Activated naive CD4-positive, alpha-beta T cell treated with anti-CD3 and anti-CD28 coated beads for 36 hours (primary cell): ENCODE data around the gene DDX39B. TPM values are rescaled to one million over a fixed set of nuclear protein-coding genes. Genes with fewer than 3 reads are reported as not detected.
"Not testable (repeated sequence)": the region's sequence is repeated elsewhere in the genome, so short reads cannot be mapped to it uniquely, and the experiment has no call there.

ENCODE experiments used
- CTCF ChIA-PET: fragments of 350-600 bp; sonication (Branson Sonifier 250); formaldehyde crosslinking; loops from one replicate; lab custom pipeline; 2021; ENCODE audit warnings: antibody characterized with exemption; lab: Charles Lee
- DNase-seq: peaks from one replicate; pipeline ENCODE4 v3.0.0-alpha.2; 2020
- H3K27ac Mint-ChIP-seq: one replicate; pipeline ENCODE4 v1.8.0; 2021; ENCODE audit warnings: mild to moderate bottlenecking, mixed read lengths
- H3K27me3 Mint-ChIP-seq: one replicate; pipeline ENCODE4 v1.8.0; 2021; ENCODE audit warnings: low read depth, mixed read lengths
- H3K36me3 Mint-ChIP-seq: one replicate; pipeline ENCODE4 v1.8.0; 2021; ENCODE audit warnings: low read depth, mixed read lengths
- H3K4me1 Mint-ChIP-seq: one replicate; pipeline ENCODE4 v1.8.0; 2021; ENCODE audit warnings: low read depth, mixed read lengths
- H3K4me3 Mint-ChIP-seq: one replicate; pipeline ENCODE4 v1.8.0; 2021; ENCODE audit warnings: mild to moderate bottlenecking, moderate library complexity, mixed read lengths
- H3K9me3 Mint-ChIP-seq: one replicate; pipeline ENCODE4 v1.8.0; 2021; ENCODE audit warnings: mixed read lengths
- intact Hi-C: fragments of 100-400 bp; cut with micrococcal nuclease; formaldehyde crosslinking; loops from one replicate; pipeline ENCODE4 v1.15.1; 2023
- total RNA-seq, 2 experiments: library from RNA; stranded (reverse); gene quantifications; one replicate each; pipeline ENCODE4 v1.2.3, GENCODE V29; 2021

DDX39B gene
- 100 to 1,000 TPM; 600 to 624 TPM for total RNA-seq

DNA sequence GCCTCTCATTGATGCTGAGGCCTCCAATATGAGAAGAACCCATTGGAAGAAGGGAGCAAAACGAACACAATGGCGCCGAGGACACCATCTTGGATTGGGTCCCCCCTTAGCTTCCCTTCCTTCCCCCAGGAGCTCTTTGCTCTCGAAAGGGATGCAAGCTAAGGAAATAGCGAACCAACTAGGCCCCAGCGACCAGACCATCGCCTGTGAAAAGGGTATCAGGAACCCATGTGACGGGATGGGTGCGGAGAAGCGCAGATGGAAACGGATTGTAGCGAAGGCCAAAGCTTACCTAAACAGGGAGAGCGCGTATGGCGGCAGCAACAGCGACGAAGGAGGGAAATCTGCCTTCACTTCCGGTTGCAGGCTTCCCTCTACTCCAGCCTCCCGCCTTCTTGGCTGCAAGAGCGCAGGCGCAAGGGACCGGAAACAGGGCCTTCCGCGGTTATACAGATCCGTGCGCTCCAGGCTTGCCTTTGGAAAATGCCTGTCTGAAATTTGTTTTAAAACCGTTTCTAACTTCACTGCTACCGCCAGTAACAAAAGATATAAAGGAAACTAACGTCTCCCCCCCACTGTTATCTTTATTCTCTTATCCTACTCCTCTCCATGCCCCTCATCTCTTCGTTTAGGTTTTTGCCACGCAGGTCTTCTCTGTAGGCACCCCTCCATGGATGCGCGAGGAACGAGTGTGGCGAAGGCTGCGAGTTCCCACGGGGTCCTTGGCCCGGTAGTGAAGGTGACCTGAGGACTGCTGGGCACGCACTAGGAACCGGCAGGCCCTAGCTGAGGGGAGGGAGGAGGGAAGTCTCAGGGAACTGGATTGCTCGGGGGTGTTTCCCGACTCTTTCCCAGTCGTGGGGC, at the start of gene DDX39B:
Gene DDX39B (minus strand): TSS at position 346 of the 864 bp plus-strand sequence. CDS start 1,471 bp downstream, outside the sequence.
- peak within 1 kb of the TSS; percentile 93 for H3K4me3 Mint-ChIP-seq
- H3K27me3 Mint-ChIP-seq, result no peaks in the 10 kb centered on the region
- peaks cover 40% of the 10 kb centered on the region for H3K4me1 Mint-ChIP-seq
- DNase-seq, result peak; percentile 95
- H3K9me3 Mint-ChIP-seq, result no peaks in the 10 kb centered on the region
- intact Hi-C loops, result loop anchor here (1.0 to 10.0 kb wide), 7 partner anchors 45 to 925 kb away; partner anchors contain the start of genes BAG6, GPSM3, MRPS18B and PBX2
- H3K36me3 Mint-ChIP-seq, result peaks cover 38% of the 10 kb centered on the region
- CTCF ChIA-PET, result interaction anchor here (0.6 to 22.5 kb wide), 11 partner anchors 9 to 843 kb away, joined by 3 to 604 read pairs (median 3); partner anchors contain the start of genes LST1, LTB, NCR3 and TNF
- H3K27ac Mint-ChIP-seq, result peak within 1 kb of the TSS; percentile 99

DNA sequence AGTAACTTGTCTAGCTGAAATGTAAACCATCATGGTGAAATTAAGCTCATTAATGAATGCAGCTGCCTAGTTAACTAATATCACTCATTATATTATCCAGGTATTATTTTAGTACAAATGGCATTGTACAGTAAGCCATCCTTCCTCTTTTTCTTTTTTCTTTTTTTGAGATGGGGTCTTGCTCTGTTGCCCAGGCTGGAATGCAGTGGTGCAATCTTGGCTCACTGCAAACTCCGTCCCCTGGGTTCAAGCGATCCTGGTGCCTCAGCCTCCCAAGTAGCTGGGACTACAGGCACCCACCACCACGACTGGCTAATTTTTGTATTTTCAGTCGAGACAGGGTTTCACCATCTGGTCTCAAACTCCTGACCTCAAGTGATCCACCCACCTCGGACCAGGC, 48.9 kb upstream of the DDX39B start:
- intact Hi-C loops, H3K4me3 Mint-ChIP-seq, H3K36me3 Mint-ChIP-seq, DNase-seq, H3K27ac Mint-ChIP-seq, H3K27me3 Mint-ChIP-seq, H3K9me3 Mint-ChIP-seq: not testable (repeated sequence)
- peaks cover 60% of the 10 kb centered on the region for H3K4me1 Mint-ChIP-seq
- CTCF ChIA-PET, result interaction anchor here (0.8 to 19.5 kb wide), 4 partner anchors 5 to 40 kb away, joined by 3 to 618 read pairs (median 530); partner anchors contain the start of genes ATP6V1G2, DDX39B, LST1 and LTA

DNA sequence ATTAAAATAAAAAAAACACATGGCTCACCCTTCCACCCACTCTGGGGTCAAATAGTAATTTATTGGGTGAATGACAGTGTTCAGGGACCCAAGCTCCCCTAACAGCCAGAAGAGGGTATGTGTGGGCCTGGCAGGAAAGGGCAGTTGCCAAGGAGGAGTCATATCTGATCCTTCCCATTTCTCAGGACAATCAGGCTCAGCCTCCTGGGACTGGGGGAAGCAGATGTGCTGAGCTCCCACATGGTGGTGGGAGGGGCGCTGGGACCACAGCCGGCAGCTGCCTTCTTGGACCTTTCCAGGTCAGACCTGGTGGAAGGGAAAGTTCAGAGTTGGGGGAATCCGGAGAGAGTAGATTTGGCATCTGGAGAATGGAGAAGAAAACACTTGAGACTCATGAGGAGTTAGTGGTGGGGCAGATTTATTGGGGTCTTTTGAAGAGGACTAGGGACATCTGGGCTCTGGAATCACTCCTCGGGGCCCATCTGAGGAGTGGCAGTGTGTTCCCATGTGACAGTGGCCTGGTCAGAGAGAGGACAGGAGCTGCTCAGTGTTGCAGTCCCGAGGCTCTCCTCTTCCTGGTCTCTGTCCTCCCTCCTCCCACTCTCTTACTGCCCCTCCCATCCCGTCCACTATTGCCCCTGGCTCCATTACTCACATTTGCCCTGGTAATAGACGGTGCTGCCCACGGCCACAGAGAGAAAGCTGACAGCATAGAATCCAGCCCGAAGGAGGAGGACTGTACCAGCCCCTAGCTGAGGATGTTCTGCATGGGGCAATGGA, 47.3 kb upstream of the DDX39B start:
- CTCF ChIA-PET, result interaction anchor here (0.6 to 19.5 kb wide), 5 partner anchors 7 to 147 kb away, joined by 4 to 618 read pairs (median 78); partner anchors contain the start of genes ATP6V1G2, DDX39B, NCR3 and NFKBIL1
- Mint-ChIP-seq H3K27ac (peak overlapping the region; percentile 39), H3K27me3 (no peaks in the 10 kb centered on the region), H3K36me3 (peaks cover 2% of the 10 kb centered on the region), H3K4me1 (peaks cover 65% of the 10 kb centered on the region), H3K4me3 (no peak overlapping the region), H3K9me3 (no peaks in the 10 kb centered on the region)
- intact Hi-C loops, result loop anchor here (5.0 kb wide), 1 partner anchor 387 kb away; no protein-coding TSS in a partner anchor
- DNase-seq, result no peak

DNA sequence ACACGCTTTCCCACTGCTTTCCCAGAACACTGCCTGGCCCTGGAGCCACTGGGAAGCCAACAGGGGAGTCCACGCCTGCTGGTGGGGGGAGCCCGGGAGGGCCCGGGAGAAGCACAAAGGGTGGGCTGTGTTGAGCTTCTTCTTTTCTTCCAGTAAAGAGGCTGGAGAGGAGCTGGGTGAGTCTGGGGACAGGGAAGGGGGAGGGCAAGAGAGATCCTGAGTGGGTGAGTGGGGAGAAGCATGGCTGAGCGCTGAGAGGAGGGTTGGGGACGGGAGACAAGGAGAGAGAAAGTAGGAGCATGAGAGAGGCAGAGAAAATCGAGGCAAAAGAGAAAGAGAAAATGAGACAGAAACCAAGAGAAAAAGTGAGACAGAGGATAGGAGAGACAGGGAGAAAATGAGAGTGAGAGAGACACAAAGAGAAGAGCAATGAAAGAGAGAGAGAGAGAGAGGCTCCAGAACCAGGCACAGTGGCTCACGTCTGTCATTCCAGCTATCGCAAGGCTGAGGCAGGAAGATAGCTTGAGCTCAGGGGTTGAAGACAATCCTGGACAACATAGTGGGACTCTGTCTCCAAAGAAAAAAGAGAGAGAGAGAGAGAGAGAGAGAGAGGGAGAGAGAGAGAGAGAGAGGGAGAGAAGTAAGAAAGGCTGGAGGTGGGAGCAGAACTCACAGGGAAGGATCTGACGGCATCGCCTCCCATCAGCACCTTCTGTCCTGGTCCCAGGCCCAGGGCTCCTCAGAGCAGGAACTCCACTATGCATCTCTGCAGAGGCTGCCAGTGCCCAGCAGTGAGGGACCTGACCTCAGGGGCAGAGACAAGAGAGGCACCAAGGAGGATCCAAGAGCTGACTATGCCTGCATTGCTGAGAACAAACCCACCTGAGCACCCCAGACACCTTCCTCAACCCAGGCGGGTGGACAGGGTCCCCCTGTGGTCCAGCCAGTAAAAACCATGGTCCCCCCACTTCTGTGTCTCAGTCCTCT, 46.3 kb upstream of the DDX39B start:
- DNase-seq, result no peak

DNA sequence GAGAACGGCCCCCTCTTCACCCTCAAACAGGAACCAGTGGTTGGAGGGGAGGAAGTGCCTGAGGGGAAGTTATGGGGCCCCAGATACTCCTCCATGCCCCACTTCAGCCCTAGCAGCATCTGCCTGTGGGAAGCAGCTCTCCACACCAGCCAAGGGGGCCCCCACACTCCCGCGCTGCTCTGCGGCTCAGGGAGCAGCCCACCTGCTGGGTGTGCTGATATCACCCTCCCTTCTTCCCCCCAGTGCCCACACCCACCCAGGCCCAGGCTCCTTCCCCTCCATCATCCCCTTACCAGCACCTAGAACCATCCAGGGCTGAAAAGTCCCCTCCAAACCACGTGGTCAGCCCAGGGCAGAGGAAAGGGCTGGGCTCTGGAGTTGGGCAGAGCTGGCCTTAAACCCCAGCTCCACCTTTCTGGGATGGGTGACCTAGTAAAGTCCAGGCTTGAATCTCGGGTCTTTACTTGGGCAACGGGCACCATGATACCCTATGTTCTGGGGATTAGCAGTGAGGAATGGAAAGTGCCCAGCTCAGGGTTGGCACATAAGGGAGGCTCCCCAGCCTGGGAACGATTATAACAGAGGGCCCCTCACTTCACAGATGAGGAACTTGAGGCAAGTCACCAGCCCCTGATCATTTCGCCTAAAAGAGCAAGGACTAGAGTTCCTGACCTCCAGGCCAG, 44.9 kb upstream of the DDX39B start:
- peak overlapping the region; percentile 91 for H3K27ac Mint-ChIP-seq
- no peaks in the 10 kb centered on the region for H3K9me3 Mint-ChIP-seq
- peaks cover 6% of the 10 kb centered on the region for H3K36me3 Mint-ChIP-seq
- CTCF ChIA-PET, result interaction anchor here (2.2 to 19.5 kb wide), 6 partner anchors 9 to 94 kb away, joined by 6 to 618 read pairs (median 46); partner anchors contain the start of genes ATP6V1G2, DDX39B, NCR3 and NFKBIL1
- intact Hi-C loops, result loop anchor here (5.0 kb wide), 1 partner anchor 384 kb away; no protein-coding TSS in a partner anchor
- no peaks in the 10 kb centered on the region for H3K27me3 Mint-ChIP-seq
- peak; percentile 41 for DNase-seq
- H3K4me1 Mint-ChIP-seq, result peaks cover 57% of the 10 kb centered on the region
- H3K4me3 Mint-ChIP-seq, result peak overlapping the region; percentile 81

More for the DNA sequence above, 46.3 kb upstream of the DDX39B start:
- H3K27ac Mint-ChIP-seq, result peak overlapping the region; percentile 91
- no peaks in the 10 kb centered on the region for H3K27me3 Mint-ChIP-seq
- H3K4me1 Mint-ChIP-seq, result peaks cover 62% of the 10 kb centered on the region
- peak overlapping the region; percentile 81 for H3K4me3 Mint-ChIP-seq
- peaks cover 2% of the 10 kb centered on the region for H3K36me3 Mint-ChIP-seq
- CTCF ChIA-PET, result interaction anchor here (0.6 to 19.5 kb wide), 10 partner anchors 7 to 766 kb away, joined by 3 to 618 read pairs (median 6); partner anchors contain the start of genes ATP6V1G2, DDX39B, NCR3 and NFKBIL1
- no peaks in the 10 kb centered on the region for H3K9me3 Mint-ChIP-seq
- intact Hi-C loops, result loop anchor here (5.0 kb wide), 1 partner anchor 386 kb away; no protein-coding TSS in a partner anchor

DNA sequence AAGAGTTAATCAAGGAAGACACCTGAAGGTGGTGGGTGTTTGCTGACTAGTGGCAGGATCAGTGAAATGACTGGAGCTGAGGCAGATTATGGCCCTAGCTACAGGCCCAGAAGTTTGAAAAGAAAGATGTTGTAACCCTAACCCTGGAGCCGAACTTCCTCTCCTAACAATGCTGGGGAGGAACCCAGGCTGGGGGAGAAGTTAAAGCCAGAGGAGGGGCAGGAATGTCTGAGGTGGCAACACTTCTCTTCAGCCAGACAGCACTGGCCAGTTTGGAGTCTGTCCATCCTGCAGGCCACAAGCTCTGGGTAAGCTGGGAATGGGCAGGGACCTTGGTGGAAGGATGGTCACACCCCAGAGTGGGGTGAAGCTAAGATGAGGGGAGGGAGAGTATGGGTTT, 44.2 kb upstream of the DDX39B start, which contains the start of gene LST1:
Gene LST1 (plus strand): TSS at position 270 of the 400 bp plus-strand sequence. CDS start 1,023 bp downstream, outside the sequence.
- intact Hi-C loops, result loop anchor here (5.0 kb wide), 1 partner anchor 384 kb away; no protein-coding TSS in a partner anchor
- H3K36me3 Mint-ChIP-seq, result peaks cover 13% of the 10 kb centered on the region
- CTCF ChIA-PET, result interaction anchor here (0.5 to 19.5 kb wide), 6 partner anchors 10 to 744 kb away, joined by 3 to 618 read pairs (median 46); partner anchors contain the start of genes ATP6V1G2, DDX39B, NCR3 and NFKBIL1
- peaks cover 57% of the 10 kb centered on the region for H3K4me1 Mint-ChIP-seq
- no peaks in the 10 kb centered on the region for H3K27me3 Mint-ChIP-seq
- peak within 1 kb of the TSS; percentile 81 for H3K4me3 Mint-ChIP-seq
- DNase-seq, result peak; percentile 32
- H3K9me3 Mint-ChIP-seq, result no peaks in the 10 kb centered on the region
- H3K27ac Mint-ChIP-seq, result peak within 1 kb of the TSS; percentile 91

DNA sequence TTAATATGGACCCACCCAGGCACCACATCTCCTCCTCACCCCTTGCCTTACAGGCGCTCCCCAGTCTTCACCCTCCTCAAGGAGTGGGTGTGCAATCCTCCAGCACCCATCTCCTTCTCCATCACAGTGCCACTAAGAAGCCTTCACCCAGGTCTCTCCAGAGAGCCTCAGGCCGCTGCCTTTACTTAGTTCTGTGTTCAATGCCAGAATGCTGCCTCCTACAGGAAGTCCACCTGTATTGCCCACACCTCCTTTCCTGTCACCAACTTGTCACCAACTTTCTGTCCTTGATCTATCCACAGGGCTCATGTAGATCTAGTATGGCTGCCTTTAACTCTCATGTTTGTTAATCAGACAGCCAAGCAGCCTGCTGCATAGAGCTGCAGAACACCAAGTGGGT, 43.7 kb upstream of the DDX39B start:
- no peaks in the 10 kb centered on the region for H3K9me3 Mint-ChIP-seq
- H3K4me3 Mint-ChIP-seq, result peak overlapping the region; percentile 52
- no peaks in the 10 kb centered on the region for H3K27me3 Mint-ChIP-seq
- H3K4me1 Mint-ChIP-seq, result peaks cover 58% of the 10 kb centered on the region
- CTCF ChIA-PET, result interaction anchor here (2.2 to 19.5 kb wide), 5 partner anchors 10 to 35 kb away, joined by 8 to 618 read pairs (median 78); partner anchors contain the start of genes ATP6V1G2, DDX39B, NCR3 and NFKBIL1
- DNase-seq, result peak; percentile 84
- intact Hi-C loops, result loop anchor here (1.0 to 5.0 kb wide), 2 partner anchors 17 to 383 kb away; no protein-coding TSS in a partner anchor
- peak overlapping the region; percentile 91 for H3K27ac Mint-ChIP-seq
- H3K36me3 Mint-ChIP-seq, result peaks cover 15% of the 10 kb centered on the region

DNA sequence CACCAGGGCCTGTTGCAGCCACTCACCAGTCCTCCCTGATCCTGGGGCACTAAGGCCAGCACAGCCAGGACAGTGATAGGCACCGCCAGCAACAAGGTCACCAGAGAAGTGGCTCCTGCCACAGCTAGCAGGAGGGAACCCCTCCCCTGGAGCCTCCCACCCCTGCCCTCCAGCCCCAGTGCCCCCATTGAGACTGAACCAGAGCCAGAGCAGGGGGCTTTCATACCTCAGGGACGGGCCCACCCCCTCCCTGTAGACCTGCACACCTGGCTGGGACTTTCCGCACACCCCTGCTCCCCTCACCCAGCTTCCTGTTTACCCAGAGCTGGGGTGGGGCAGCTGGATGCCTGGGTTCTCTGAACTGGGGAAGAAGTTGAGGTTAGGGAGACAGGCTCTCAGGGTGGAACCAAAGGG, 40.4 kb upstream of the DDX39B start, which contains the start of gene LTB:
Gene LTB (minus strand): TSS at position 195 of the 414 bp plus-strand sequence. CDS start 7 bp downstream, at position 188.
- Mint-ChIP-seq H3K4me3 (peak within 1 kb of the TSS; percentile 99), H3K36me3 (peaks cover 29% of the 10 kb centered on the region), H3K27me3 (no peaks in the 10 kb centered on the region), H3K9me3 (no peaks in the 10 kb centered on the region), H3K4me1 (peaks cover 63% of the 10 kb centered on the region), H3K27ac (peak within 1 kb of the TSS; percentile 99)
- CTCF ChIA-PET, result interaction anchor here (1.0 to 19.5 kb wide), 6 partner anchors 7 to 204 kb away, joined by 3 to 618 read pairs (median 54); partner anchors contain the start of genes ATP6V1G2, DDX39B, NCR3 and NFKBIL1
- intact Hi-C loops, result no loop called here
- peak; percentile 73 for DNase-seq

DNA sequence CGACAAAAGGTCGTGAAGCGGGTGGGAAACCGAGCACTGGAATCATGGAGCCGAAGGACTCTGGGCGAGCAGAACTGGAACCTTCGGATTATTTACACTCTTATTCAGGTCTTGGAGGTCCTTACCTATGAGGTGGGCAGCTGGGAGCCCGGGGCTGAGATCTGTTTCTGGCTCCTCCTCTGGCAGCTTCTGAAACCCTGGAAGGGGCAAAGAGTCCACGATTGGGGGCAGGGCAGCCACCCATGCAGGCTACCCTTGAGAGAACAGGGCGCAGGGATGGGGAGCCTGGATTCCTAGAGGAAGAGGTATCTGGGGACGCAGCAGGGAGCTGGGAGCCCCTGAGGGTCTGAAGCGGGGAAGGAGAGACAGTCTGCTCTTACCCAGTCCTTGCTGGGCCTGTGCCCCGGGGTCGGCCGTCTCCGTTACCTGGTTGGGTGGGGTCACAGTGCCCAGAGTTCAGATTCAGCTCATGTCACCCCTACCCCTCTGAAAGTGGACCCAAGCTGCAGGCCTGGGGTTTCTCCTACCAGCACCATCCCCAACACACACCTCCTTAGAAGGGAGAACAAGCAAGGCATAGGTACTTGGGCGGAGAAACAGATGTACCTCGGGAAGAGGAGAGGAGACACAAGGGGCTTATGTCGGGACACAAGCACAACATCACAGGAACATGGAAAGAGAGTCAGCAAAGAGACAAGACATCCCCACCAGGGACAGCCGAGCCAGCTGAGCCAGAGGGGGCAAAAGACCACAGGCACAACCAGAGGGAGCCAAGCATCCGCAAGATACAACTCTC, 39.8 kb upstream of the DDX39B start:
- peak overlapping the region; percentile 99 for H3K4me3 Mint-ChIP-seq
- intact Hi-C loops, result loop anchor here (1.0 kb wide), 4 partner anchors 16 to 39 kb away; partner anchors contain the start of genes NFKBIL1 and PRRC2A
- H3K27me3 Mint-ChIP-seq, result no peaks in the 10 kb centered on the region
- peak overlapping the region; percentile 99 for H3K27ac Mint-ChIP-seq
- H3K36me3 Mint-ChIP-seq, result peaks cover 35% of the 10 kb centered on the region
- H3K9me3 Mint-ChIP-seq, result no peaks in the 10 kb centered on the region
- H3K4me1 Mint-ChIP-seq, result peaks cover 57% of the 10 kb centered on the region
- CTCF ChIA-PET, result interaction anchor here (1.0 to 19.5 kb wide), 6 partner anchors 6 to 204 kb away, joined by 3 to 618 read pairs (median 54); partner anchors contain the start of genes ATP6V1G2, DDX39B, NCR3 and NFKBIL1
- DNase-seq, result peak; percentile 36
